Spleen (tissue), 11 donors: ENCODE data around the gene FOXRED2. TPM values are rescaled to one million over a fixed set of nuclear protein-coding genes. Genes with fewer than 3 reads are reported as not detected.

Source experiments
- DNase-seq: peaks from one replicate; pipeline ENCODE4 v3.0.0-alpha.2; 2020
- H3K27ac ChIP-seq, 8 donors: fragments of 200-600 bp; sonication (generic) in 7 of 8; 1 replicate in 4 of 8; 2 replicates in 4 of 8; pipeline versions ENCODE4 v1.5.0 to v1.8.0; 2016 to 2021; ENCODE audit warnings: inconsistent platforms in 4 of 8, mild to moderate bottlenecking in 4 of 8, moderate library complexity in 1 of 8
- H3K27me3 ChIP-seq, 7 donors: fragments of 200-600 bp; sonication (generic) in 6 of 7; replicated peaks in 1 of 7; 1 replicate in 4 of 7; 2 replicates in 3 of 7; pipeline versions ENCODE4 v1.5.0 to v1.8.0; 2016 to 2021; ENCODE audit warnings: inconsistent platforms in 3 of 7, mild to moderate bottlenecking in 1 of 7
- H3K36me3 ChIP-seq, 6 donors: fragments of 200-600 bp; sonication (generic) in 5 of 6; 1 replicate in 4 of 6; 2 replicates in 2 of 6; pipeline versions ENCODE4 v1.5.0 to v1.8.0; 2016 to 2021; ENCODE audit warnings: inconsistent platforms in 2 of 6
- H3K4me1 ChIP-seq, 6 donors: fragments of 200-600 bp; sonication (generic) in 5 of 6; 1 replicate in 3 of 6; 2 replicates in 3 of 6; pipeline versions ENCODE4 v1.5.0 to v1.8.0; 2016 to 2021; ENCODE audit warnings: inconsistent platforms in 3 of 6
- H3K4me3 ChIP-seq, 8 donors: fragments of 200-600 bp; sonication (generic) in 7 of 8; 1 replicate in 4 of 8; 2 replicates in 4 of 8; pipeline versions ENCODE4 v1.5.0 to v1.8.0; 2016 to 2021; ENCODE audit warnings: inconsistent platforms in 4 of 8, mild to moderate bottlenecking in 4 of 8, moderate library complexity in 2 of 8
- H3K9me3 ChIP-seq, 8 donors: fragments of 200-600 bp; sonication (generic) in 7 of 8; 1 replicate in 4 of 8; 2 replicates in 4 of 8; pipeline versions ENCODE4 v1.5.0 to v1.8.0; 2016 to 2021; ENCODE audit warnings: inconsistent platforms in 4 of 8
- CTCF ChIP-seq, 11 experiments: fragments of 200-600 bp in 7 of 11; fragments of 450-650 bp in 4 of 11; sonication (generic) in 4 of 11; IDR thresholded peaks in 8 of 11; conservative IDR thresholded peaks in 3 of 11; 1 replicate in 7 of 11; 2 replicates in 4 of 11; pipeline versions ENCODE4 v1.4.0 to v1.8.0; 2016 to 2021; ENCODE audit warnings: antibody characterized with exemption in 11 of 11, inconsistent platforms in 4 of 11, mild to moderate bottlenecking in 1 of 11
- POLR2A ChIP-seq, 3 donors: fragments of 450-650 bp; IDR thresholded peaks; one replicate each; pipeline ENCODE4 v1.5.1; 2017; ENCODE audit warnings: antibody characterized with exemption in 3 of 3, mild to moderate bottlenecking in 1 of 3
- POLR2AphosphoS5 ChIP-seq, 3 donors: sonication (generic); formaldehyde crosslinking; IDR thresholded peaks; one replicate each; pipeline ENCODE4 v1.5.1; 2017; ENCODE audit warnings: antibody characterized with exemption in 3 of 3
- WGBS, 5 donors: extraction: QIAGEN DNeasy Blood & Tissue Kit in 3 of 5; methylation state at CpG; one replicate each; pipeline versions ENCODE4 v1.1.5 to v1.1.7; 2013 to 2018; 5-methylcytosine and 5-hydroxymethylcytosine counted together
- intact Hi-C: fragments of 100-400 bp; cut with DNase I; formaldehyde crosslinking; loops from one replicate; pipeline ENCODE4 v1.15.0; 2023; ENCODE audit warnings: low total_unique reads
- polyA plus RNA-seq, 3 donors: library from polyadenylated mRNA; stranded (reverse); fragments of 200-250 nt; gene quantifications; one replicate each; pipeline ENCODE4 v1.2.1, GENCODE V29; 2013
- total RNA-seq, 7 donors: library from RNA; depleted of rRNA in 3 of 7; stranded (reverse); fragments of >200 nt in 3 of 7; fragmentation: NEBNext Ultra II Directional in 4 of 7; extraction: Animal tissue kit (Norgen Biotek cat#: 25700) in 4 of 7; gene quantifications; one replicate each; pipeline versions ENCODE4 v1.1.0 to v1.2.1, GENCODE V29; 2016 to 2021
- donor health status: healthy with polysubstance abuse.
- donor health status: DM: no; HTN: no; CAD: no; lungs with moderate emphysema.
- donor health status: DM: no; HTN: no; CAD: no.
- donor health status: Bipolar disorder and iron deficiency.
- donor health status: healthy.
- donor health status: DM: no; HTN: no; CAD: no.
- donor health status: DM: yes; HTN: yes; CAD: no.

The FOXRED2 gene
- total and polyA plus RNA-seq, 10 donors, result 1.1 to 42.0 (median 26.3) TPM

- Histone ChIP-seq H3K9me3 (no peaks in the 10 kb centered on the region), H3K27me3 (peaks cover 0 to 46% (median 0%) of the 10 kb centered on the region in 7 donors), H3K27ac (no peak overlapping the region), H3K36me3 (no peaks in the 10 kb centered on the region), H3K4me3 (no peak overlapping the region), H3K4me1 (peaks cover 0 to 37% (median 7%) of the 10 kb centered on the region in 6 donors)
- whole genome bisulfite sequencing, 5 donors, result 75 to 83% (median 79%) methylated on average over 12 to 13 of the region's 13 CpGs
- no peak for DNase-seq
- intact Hi-C loops, result no loop called here
- no peak for TF ChIP-seq POLR2A (IDR thresholded peaks at IDR 0.05)
- no peak for TF ChIP-seq CTCF (IDR thresholded peaks at IDR 0.05 in 8 of 11, conservative IDR thresholded peaks at IDR 0.05 in 3 of 11)
- TF ChIP-seq POLR2AphosphoS5 (IDR thresholded peaks at IDR 0.05), result no peak
Measured at GRCh38 chr22:36550701-36551495, 44.1 kb upstream of the FOXRED2 start.

- no peak for DNase-seq
- intact Hi-C loops, result loop anchor here (5.0 to 10.0 kb wide), 2 partner anchors 216 to 308 kb away; no protein-coding TSS in a partner anchor
- TF ChIP-seq POLR2AphosphoS5 (IDR thresholded peaks at IDR 0.05) (no peak), CTCF (IDR thresholded peaks at IDR 0.05 in 8 of 11, conservative IDR thresholded peaks at IDR 0.05 in 3 of 11) (no peak), POLR2A (IDR thresholded peaks at IDR 0.05) (no peak)
- Histone ChIP-seq H3K9me3 (no peaks in the 10 kb centered on the region), H3K4me3 (no peak overlapping the region), H3K4me1 (peaks cover 0 to 37% (median 7%) of the 10 kb centered on the region in 6 donors), H3K27ac (no peak overlapping the region), H3K27me3 (peaks cover 0 to 51% (median 0%) of the 10 kb centered on the region in 7 donors), H3K36me3 (no peaks in the 10 kb centered on the region)
- 53 to 58% (median 56%) methylated on average over 5 of the region's 5 CpGs for WGBS, 5 donors
Measured at GRCh38 chr22:36549033-36549432, 42.2 kb upstream of the FOXRED2 start.

- WGBS, 5 donors, result 56 to 71% (median 64%) methylated on average over 12 to 14 of the region's 14 CpGs
- intact Hi-C loops, result loop anchor here (5.0 to 10.0 kb wide), 2 partner anchors 216 to 309 kb away; no protein-coding TSS in a partner anchor
- DNase-seq, result no peak
Measured at GRCh38 chr22:36548606-36549005, 41.8 kb upstream of the FOXRED2 start.

More at GRCh38 chr22:36548606-36549005, 41.8 kb upstream of the FOXRED2 start:
- Histone ChIP-seq H3K4me1 (peaks cover 0 to 37% (median 7%) of the 10 kb centered on the region in 6 donors), H3K27ac (no peak overlapping the region), H3K27me3 (peaks cover 0 to 51% (median 0%) of the 10 kb centered on the region in 7 donors), H3K9me3 (no peaks in the 10 kb centered on the region), H3K4me3 (no peak overlapping the region), H3K36me3 (no peaks in the 10 kb centered on the region)
- TF ChIP-seq POLR2A (IDR thresholded peaks at IDR 0.05), result no peak
- TF ChIP-seq CTCF (IDR thresholded peaks at IDR 0.05 in 8 of 11, conservative IDR thresholded peaks at IDR 0.05 in 3 of 11), result no peak
- TF ChIP-seq POLR2AphosphoS5 (IDR thresholded peaks at IDR 0.05), result no peak
